ENCODE results near the gene SLC35E3. TPM values are rescaled to one million over a fixed set of nuclear protein-coding genes. Genes with fewer than 3 reads are reported as not detected.

Gene SLC35E3
- total RNA-seq, 2 experiments from 2014 or later, result 26.6 to 39.1 TPM

GRCh38 chr12:68766646-68767045 is 20.7 kb downstream of the SLC35E3 start:
- intact Hi-C loops (cut with micrococcal nuclease; ENCODE audit: unreplicated experiment), result no loop called here
- Histone ChIP-seq H3K36me3 (ENCODE audit: insufficient read depth, low read length) (peaks cover 69% of the 10 kb centered on the region), H3K9me3 (ENCODE audit: low read length) (no peaks in the 10 kb centered on the region), H3K4me3 (ENCODE audit: low read depth, low read length, poor library complexity, severe bottlenecking) (no peak overlapping the region), H4K20me1 (ENCODE audit: insufficient read depth, low read length) (no peaks in the 10 kb centered on the region), H3K79me2 (ENCODE audit: insufficient read depth, low read depth, low read length) (no peaks in the 10 kb centered on the region), H3K27ac (ENCODE audit: low read depth, low read length, poor library complexity, severe bottlenecking) (peak overlapping the region; percentile 18), H3K9me2 (ENCODE audit: insufficient read depth, low read length) (no peaks in the 10 kb centered on the region), H3K4me1 (ENCODE audit: insufficient read depth, low read length, poor library complexity, severe bottlenecking) (peaks cover 30% of the 10 kb centered on the region), H3K4me2 (ENCODE audit: low read length) (no peak overlapping the region), H2AFZ (ENCODE audit: low read length) (no peak overlapping the region)
- TF ChIP-seq, protein P1, sequence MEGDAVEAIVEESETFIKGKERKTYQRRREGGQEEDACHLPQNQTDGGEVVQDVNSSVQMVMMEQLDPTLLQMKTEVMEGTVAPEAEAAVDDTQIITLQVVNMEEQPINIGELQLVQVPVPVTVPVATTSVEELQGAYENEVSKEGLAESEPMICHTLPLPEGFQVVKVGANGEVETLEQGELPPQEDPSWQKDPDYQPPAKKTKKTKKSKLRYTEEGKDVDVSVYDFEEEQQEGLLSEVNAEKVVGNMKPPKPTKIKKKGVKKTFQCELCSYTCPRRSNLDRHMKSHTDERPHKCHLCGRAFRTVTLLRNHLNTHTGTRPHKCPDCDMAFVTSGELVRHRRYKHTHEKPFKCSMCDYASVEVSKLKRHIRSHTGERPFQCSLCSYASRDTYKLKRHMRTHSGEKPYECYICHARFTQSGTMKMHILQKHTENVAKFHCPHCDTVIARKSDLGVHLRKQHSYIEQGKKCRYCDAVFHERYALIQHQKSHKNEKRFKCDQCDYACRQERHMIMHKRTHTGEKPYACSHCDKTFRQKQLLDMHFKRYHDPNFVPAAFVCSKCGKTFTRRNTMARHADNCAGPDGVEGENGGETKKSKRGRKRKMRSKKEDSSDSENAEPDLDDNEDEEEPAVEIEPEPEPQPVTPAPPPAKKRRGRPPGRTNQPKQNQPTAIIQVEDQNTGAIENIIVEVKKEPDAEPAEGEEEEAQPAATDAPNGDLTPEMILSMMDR (conservative IDR thresholded peaks at IDR 0.05; ENCODE audit: low read length), result no peak
- CTCF ChIA-PET (ENCODE audit: unreplicated experiment), result no interaction called here
- BruUV-seq (replicated peaks), result no TSS peak
- POLR2A ChIA-PET, result interaction anchor here (0.9 to 1.5 kb wide), 2 partner anchors 14 to 20 kb away, joined by 5 read pairs; partner anchors contain the start of gene SLC35E3
- DNase-seq (ENCODE audit: low spot score), result no peak

DNA sequence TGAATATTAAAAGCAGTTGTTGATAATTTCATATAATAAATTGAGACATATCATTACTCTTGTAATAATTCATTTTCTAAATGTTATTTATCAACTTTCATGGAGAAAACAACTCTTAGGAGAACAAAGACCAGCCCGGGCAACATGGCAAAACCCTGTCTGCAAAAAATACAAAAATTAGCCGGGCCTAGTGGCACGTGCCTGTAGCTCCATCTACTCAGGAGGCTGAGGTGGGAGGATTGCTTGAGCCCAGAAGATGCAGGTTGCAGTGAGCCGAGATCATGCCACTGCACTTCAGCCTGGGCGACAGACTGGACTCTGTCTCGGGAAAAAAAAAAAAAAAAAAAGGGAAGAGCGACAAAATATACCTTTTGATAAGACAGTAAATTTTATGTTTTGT is 21.2 kb downstream of the SLC35E3 start:
- Histone ChIP-seq H3K9me3 (ENCODE audit: low read length) (no peaks in the 10 kb centered on the region), H3K4me3 (ENCODE audit: low read depth, low read length, poor library complexity, severe bottlenecking) (no peak overlapping the region), H3K4me2 (ENCODE audit: low read length) (no peak overlapping the region), H3K36me3 (ENCODE audit: insufficient read depth, low read length) (peaks cover 63% of the 10 kb centered on the region), H3K9me2 (ENCODE audit: insufficient read depth, low read length) (no peaks in the 10 kb centered on the region), H3K4me1 (ENCODE audit: insufficient read depth, low read length, poor library complexity, severe bottlenecking) (peaks cover 35% of the 10 kb centered on the region), H2AFZ (ENCODE audit: low read length) (no peak overlapping the region), H3K79me2 (ENCODE audit: insufficient read depth, low read depth, low read length) (no peaks in the 10 kb centered on the region), H4K20me1 (ENCODE audit: insufficient read depth, low read length) (no peaks in the 10 kb centered on the region), H3K27ac (ENCODE audit: low read depth, low read length, poor library complexity, severe bottlenecking) (peak overlapping the region; percentile 18)
- ChIA-PET POLR2A (interaction anchor here (0.9 to 1.5 kb wide), 2 partner anchors 15 to 21 kb away, joined by 5 read pairs; partner anchors contain the start of gene SLC35E3), CTCF (ENCODE audit: unreplicated experiment) (no interaction called here)
- BruUV-seq (replicated peaks), result no TSS peak
- TF ChIP-seq, protein P1 (conservative IDR thresholded peaks at IDR 0.05; ENCODE audit: low read length), result no peak
- no peak for TF ChIP-seq EZH2phosphoT487 (IDR thresholded peaks at IDR 0.05; ENCODE audit: borderline replicate concordance, low read depth, low read length)
- intact Hi-C loops (cut with micrococcal nuclease; ENCODE audit: unreplicated experiment), result no loop called here
- DNase-seq (ENCODE audit: low spot score), result no peak

DNA sequence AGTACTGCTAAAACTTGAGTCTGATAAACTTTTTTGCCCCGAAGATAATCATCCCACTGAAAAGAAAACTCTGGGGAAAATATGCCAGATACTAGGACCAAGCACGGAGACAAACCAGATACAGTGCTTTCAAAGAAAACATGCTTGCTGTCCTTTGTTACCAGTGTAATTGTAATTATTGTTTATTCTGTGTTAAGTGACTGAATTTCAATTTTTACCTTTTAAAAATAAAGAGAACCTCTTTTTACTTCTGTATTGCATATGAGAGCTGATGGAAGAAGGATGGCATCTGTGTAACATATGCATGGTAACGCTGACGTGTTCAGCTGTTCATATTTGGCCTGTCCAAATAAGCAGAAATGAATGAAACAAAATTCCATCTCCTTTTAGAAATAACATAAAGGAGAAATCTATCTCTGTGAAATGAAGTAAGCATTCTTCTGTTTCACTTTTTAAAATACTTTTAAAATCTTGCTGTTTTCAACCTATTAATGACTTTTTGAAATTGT is 22.5 kb downstream of the SLC35E3 start:
- BruUV-seq (replicated peaks), result no TSS peak
- Histone ChIP-seq H3K27ac (ENCODE audit: low read depth, low read length, poor library complexity, severe bottlenecking) (peak overlapping the region; percentile 24), H3K79me2 (ENCODE audit: insufficient read depth, low read depth, low read length) (no peaks in the 10 kb centered on the region), H3K4me3 (ENCODE audit: low read depth, low read length, poor library complexity, severe bottlenecking) (no peak overlapping the region), H3K4me2 (ENCODE audit: low read length) (no peak overlapping the region), H3K9me3 (ENCODE audit: low read length) (no peaks in the 10 kb centered on the region), H2AFZ (ENCODE audit: low read length) (no peak overlapping the region), H3K36me3 (ENCODE audit: insufficient read depth, low read length) (peaks cover 51% of the 10 kb centered on the region), H4K20me1 (ENCODE audit: insufficient read depth, low read length) (no peaks in the 10 kb centered on the region), H3K9me2 (ENCODE audit: insufficient read depth, low read length) (no peaks in the 10 kb centered on the region), H3K4me1 (ENCODE audit: insufficient read depth, low read length, poor library complexity, severe bottlenecking) (peaks cover 47% of the 10 kb centered on the region)
- ChIA-PET POLR2A (interaction anchor here (0.6 kb wide), 1 partner anchor 22 kb away, joined by 3 read pairs; no protein-coding TSS in a partner anchor), CTCF (ENCODE audit: unreplicated experiment) (no interaction called here)
- no peak for DNase-seq (ENCODE audit: low spot score)
- intact Hi-C loops (cut with micrococcal nuclease; ENCODE audit: unreplicated experiment), result no loop called here
- no peak for TF ChIP-seq EZH2phosphoT487 (IDR thresholded peaks at IDR 0.05; ENCODE audit: borderline replicate concordance, low read depth, low read length)
- TF ChIP-seq, protein P1 (conservative IDR thresholded peaks at IDR 0.05; ENCODE audit: low read length), result no peak
